ENCODE measurements around the gene HRH1. TPM values are rescaled to one million over a fixed set of nuclear protein-coding genes. Genes with fewer than 3 reads are reported as not detected.

Gene HRH1
- total and polyA plus RNA-seq, 2 of the 13 experiments (the other 11 are each of a cell fraction or from before 2014, with no cell fraction given) = not detected

GRCh38 chr3:11228041-11228440, 73.7 kb downstream of the HRH1 start:
- intact Hi-C loops (cut with micrococcal nuclease; ENCODE audit: unreplicated experiment) = no loop called here
- H2AFZ ChIP-seq (ENCODE audit: low read length) = no peak overlapping the region
- H3K9me3 ChIP-seq (ENCODE audit: low read length) = no peaks in the 10 kb centered on the region
- ATAC-seq (no peak), DNase-seq (ENCODE audit: low spot score) (no peak), FAIRE-seq (no peak)
- ChIA-PET CTCF (ENCODE audit: low intra/inter-chr PET ratio, low total read pairs) (no interaction called here), POLR2A (no interaction called here)
- H3K79me2 ChIP-seq (ENCODE audit: insufficient read depth, low read length) = no peaks in the 10 kb centered on the region
- in situ Hi-C loops (cut with HindIII; ENCODE audit: extremely low pct_ligation_motif_present, low pct_unique_long_range_greater_than_20kb) = no loop called here
- H3K4me3 ChIP-seq (replicated peaks in 1 of 3; ENCODE audit: insufficient read depth in 1 of 3, low read depth in 2 of 3, low read length in 3 of 3) = no peak overlapping the region
- H3K4me1 ChIP-seq (ENCODE audit: insufficient read depth, low read length) = no peaks in the 10 kb centered on the region
- H3K9ac ChIP-seq (ENCODE audit: insufficient read depth, low read depth, low read length) = no peak overlapping the region
- BruUV-seq (replicated peaks) = no TSS peak
- H3K36me3 ChIP-seq (replicated peaks in 1 of 2; ENCODE audit: control insufficient read depth in 1 of 2, insufficient read depth in 2 of 2, low read length in 2 of 2) = no peaks in the 10 kb centered on the region
- H4K20me1 ChIP-seq (ENCODE audit: insufficient read depth, low read length) = no peaks in the 10 kb centered on the region
- TF ChIP-seq ZBTB3 (CRISPR knock-in tag; IDR thresholded peaks at IDR 0.05; ENCODE audit: borderline replicate concordance, low read depth) (no peak), ZNF570 (CRISPR knock-in tag; IDR thresholded peaks at IDR 0.05; ENCODE audit: borderline replicate concordance) (no peak), GMEB1 (CRISPR knock-in tag; IDR thresholded peaks at IDR 0.05; ENCODE audit: borderline replicate concordance) (no peak), NPAS2 (CRISPR knock-in tag; IDR thresholded peaks at IDR 0.05; ENCODE audit: borderline replicate concordance) (no peak), ZNF549 (CRISPR knock-in tag; IDR thresholded peaks at IDR 0.05) (no peak), RARA (CRISPR knock-in tag; IDR thresholded peaks at IDR 0.05) (no peak), LRRFIP1 (CRISPR knock-in tag; conservative IDR thresholded peaks at IDR 0.05) (no peak), ZBTB43 (CRISPR knock-in tag; conservative IDR thresholded peaks at IDR 0.05) (no peak)
- TF ChIP-seq, protein P1, sequence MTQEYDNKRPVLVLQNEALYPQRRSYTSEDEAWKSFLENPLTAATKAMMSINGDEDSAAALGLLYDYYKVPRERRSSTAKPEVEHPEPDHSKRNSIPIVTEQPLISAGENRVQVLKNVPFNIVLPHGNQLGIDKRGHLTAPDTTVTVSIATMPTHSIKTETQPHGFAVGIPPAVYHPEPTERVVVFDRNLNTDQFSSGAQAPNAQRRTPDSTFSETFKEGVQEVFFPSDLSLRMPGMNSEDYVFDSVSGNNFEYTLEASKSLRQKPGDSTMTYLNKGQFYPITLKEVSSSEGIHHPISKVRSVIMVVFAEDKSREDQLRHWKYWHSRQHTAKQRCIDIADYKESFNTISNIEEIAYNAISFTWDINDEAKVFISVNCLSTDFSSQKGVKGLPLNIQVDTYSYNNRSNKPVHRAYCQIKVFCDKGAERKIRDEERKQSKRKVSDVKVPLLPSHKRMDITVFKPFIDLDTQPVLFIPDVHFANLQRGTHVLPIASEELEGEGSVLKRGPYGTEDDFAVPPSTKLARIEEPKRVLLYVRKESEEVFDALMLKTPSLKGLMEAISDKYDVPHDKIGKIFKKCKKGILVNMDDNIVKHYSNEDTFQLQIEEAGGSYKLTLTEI (CRISPR knock-in tag; conservative IDR thresholded peaks at IDR 0.05) = no peak
- 13% methylated on average over 3 of the region's 4 CpGs for WGBS (ENCODE audit: low lambda C conversion rate)
- H3K27ac ChIP-seq (ENCODE audit: extremely low read length, insufficient read depth, low read length) = no peak overlapping the region
- peaks cover 4 to 19% of the 10 kb centered on the region in 2 experiments; a peak in 4 of 5 replicates for H3K27me3 ChIP-seq (ENCODE audit: control insufficient read depth in 1 of 2, insufficient read depth in 2 of 2, low read length in 2 of 2)
- H3K4me2 ChIP-seq (ENCODE audit: low read depth, low read length) = no peak overlapping the region
